GM19099 (cell line): Measurements from ENCODE around the gene LRRC8C.

Experiments
- POLR2A ChIP-seq: IDR thresholded peaks from 3 replicates; pipeline ENCODE4 v1.6.1; 2011; ENCODE audit warnings: low read depth; ENCODE audit not compliant: insufficient read length; ENCODE audit errors: extremely low read depth

Gene LRRC8C

DNA sequence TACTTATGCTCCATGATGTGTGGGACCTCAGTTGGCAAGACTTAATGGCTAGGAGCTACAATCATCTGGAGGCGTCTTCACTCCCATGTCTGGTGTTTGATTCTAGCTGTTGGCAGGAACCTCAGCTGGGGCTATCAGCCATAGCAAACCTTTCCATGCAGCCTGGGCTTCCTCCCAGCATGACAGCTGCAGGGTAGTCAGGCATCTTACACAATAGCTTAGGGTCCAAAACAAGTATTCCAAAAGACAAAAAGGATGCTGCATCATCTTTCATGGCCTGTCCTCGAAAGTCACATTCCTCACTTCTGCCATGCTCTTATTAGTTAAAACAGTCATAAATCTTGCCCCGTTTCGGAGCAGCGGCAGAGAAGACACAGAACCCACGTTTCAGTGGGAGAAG is 90.9 kb downstream of the LRRC8C start:
- no peak for TF ChIP-seq POLR2A

DNA sequence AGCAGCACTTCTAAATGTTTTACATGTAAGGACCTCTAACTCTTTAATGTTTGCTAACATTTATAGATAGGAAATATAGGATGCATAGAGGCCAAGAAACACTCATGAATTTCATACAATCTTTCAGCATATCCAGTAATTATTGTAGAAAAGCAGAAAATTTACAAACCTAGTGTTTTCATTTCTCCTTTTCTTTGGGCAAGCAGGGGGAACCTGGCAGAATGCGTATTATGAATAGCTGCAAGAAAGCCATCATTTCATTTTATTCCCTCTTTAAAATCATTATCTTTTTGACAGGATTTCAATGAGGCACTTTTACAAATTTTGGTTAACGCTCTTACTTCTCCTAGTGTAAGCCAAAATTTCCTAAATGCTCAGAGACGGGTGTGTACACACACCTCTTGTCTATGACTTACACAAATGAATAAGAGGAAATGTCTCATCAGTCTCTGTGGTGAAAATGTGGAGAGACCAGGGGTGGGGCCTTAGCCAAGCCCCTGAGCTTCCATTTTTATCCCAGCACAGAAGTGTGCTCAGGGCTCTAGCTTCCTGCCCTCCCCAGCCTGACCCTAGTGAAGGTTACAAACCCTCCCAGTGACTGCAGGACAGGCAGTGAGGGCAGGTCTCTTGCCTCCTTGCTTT is 91.6 kb downstream of the LRRC8C start:
- TF ChIP-seq POLR2A: no peak

DNA sequence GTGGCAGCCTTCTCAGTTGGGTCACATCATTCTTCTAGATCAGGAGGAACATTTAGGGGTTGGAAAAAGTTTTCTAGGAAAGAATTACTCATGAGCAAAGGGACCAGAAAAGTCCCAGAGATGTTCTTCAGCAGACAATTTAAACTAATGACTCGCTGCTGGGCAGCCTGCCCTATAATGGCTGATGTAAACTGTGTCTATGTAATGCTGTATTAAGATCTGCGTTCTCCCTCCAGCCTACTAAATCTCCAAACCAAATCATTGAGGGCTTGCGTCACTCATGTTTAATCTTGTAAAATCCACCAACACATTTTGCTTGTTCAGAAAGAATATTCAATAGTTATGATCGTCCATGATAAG is 92.1 kb downstream of the LRRC8C start:
- TF ChIP-seq POLR2A: no peak

DNA sequence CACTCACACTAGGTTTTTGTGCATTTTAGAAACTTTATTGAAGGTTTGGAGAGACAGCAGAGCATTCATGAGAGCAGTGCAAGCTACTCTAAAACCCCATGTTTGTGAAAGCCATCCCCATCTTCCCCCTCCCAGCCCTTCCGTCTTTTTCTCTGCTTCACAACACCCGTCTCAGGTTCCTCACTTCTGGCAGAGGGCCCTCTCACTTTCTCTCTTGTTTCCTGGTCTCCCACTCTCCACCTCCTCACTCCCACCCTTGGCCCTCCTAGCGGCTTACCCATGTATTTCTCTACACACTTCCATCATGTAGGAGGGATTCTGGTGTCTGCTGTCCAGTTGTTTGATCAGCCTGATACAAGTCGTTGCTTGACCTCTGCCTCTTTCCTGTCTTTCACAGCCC is 92.7 kb downstream of the LRRC8C start:
- no peak for TF ChIP-seq POLR2A

DNA sequence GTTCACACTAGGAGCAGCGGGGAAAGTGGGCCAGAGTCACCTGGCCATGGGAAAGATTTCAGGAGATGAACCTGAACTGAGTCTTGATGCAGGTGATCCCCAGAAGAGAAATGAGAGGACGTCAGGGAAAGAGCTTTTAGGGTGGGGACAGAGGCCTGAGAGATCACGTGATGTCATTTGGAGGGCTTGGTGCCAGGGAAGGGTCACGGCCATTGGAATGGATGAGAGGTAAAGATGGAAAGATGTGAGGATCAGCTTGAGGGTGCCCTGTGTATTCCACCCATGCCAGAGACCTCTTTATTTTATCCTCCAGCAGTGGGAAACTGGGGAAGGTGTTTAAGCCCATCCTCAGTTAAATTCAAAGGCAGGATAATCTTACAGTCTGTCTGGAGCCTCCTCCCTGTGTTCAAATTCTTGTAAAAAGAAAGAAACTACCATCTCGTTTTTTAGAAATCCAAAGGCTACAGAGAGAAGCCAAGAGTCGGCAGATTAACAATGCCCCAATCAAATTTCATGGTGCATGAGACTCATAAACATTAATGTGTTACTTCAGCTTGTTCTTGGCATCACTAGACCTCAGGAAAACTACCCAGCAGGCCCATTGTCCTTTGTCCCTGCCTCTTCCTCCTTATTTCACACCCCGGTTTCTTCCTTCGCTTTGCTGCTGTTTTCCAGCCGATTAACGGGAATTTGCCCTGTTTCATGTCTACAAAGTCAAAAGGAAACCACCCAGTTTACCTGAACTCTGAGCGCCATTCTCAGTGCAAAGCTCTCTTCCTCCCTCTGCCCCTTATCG is 94.8 kb downstream of the LRRC8C start:
- TF ChIP-seq POLR2A: no peak

DNA sequence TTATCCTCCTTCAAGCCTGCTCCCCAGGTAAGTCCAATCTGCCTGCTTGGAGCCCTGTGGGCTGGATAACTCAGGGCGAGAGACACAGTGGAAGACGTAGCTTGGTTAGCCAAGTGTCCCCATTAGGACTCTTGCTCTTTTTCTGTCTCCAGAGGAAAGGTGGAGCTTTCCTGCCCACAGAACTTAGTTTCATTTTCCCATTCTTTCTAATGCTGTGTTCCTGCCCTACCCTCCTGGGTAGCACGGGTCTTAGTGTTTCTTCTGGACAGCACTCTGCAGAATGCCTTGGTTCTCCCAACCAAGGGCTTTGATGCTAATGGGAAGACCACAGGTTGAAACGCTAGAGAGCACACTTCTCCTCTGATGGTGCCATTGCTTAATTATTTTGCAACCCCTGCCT is 95.5 kb downstream of the LRRC8C start:
- TF ChIP-seq POLR2A: no peak

DNA sequence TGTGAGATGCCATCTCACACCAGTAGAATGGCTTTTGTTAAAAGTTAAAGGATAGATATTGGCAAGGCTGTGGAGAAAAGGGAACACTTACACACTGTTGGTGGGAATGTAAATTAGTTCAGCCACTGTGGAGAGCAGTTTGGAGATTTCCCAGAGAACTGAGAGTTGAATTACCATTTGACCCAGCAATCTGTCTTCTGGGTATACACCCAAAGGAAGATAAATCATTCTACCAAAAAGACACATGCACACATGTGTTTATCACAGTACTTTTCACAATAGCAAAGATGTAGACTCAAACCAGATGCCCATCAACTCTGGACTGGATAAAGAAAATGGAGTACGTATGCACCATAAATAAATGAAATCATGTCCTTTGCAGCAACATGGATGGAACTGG is 99.3 kb downstream of the LRRC8C start:
- TF ChIP-seq POLR2A: no peak

DNA sequence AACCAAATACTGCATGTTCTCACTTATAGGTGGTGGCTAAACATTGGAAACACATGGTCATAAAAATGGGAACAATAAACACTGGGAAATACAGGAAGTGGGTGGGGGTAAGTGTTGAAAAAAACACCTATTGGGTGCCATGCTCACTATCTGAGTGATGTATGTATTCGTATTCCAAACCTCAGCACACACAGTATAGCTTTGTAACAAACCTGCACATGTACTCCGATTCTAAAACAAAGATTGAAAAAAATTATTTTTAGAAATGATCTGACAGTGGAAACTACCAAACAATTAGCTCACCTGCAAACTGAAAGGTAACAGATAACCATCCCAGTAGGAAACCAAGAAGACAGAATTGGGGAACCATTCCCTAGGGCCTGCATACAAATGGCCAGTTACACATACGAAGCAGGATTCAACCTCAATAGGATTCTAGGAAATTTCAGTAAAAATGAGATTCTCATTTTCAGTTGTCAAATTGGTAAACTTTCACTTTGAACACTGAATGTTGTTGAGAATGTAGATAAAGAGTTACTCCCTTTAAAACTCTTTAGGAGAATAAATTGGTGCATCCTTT is 99.8 kb downstream of the LRRC8C start:
- TF ChIP-seq POLR2A: no peak

DNA sequence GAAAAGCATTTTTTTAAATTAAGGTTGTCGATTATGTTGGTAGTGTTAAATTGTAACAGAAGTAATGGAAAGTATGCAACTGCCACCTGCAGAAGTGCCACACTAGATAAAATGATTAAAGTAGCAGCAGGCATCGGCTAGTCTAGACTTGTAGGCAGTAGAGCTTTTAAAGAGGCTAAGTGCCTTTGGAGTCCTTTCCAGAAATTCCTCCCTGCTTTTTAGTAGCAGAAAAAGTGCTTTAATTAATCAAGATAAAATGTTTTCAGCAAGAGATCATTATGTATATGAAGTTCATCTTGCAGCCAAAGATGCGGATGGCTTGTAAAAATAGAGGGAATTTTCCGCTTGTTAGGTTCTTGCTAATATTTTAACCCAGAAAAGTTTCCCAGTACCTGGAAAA is 100.8 kb downstream of the LRRC8C start:
- no peak for TF ChIP-seq POLR2A

DNA sequence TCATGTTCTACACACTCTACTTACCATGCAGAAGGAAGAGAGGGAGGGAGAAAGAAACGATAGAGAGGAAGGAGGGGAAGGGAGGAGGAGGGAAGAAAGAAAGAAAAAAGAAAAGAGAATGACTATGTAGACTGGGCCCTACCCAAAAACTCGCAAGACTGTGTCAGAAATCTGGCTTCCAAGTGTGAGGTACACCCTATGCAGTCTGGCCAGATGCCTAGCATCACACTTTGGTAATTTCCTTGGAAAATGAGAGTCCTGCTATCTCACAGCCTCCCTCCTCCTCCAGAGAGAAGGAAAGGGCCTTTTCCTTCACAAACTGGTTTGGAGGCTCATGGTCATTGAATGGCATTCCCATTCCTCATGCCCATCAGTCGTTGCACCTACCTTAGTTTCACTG is 101.5 kb downstream of the LRRC8C start:
- no peak for TF ChIP-seq POLR2A

DNA sequence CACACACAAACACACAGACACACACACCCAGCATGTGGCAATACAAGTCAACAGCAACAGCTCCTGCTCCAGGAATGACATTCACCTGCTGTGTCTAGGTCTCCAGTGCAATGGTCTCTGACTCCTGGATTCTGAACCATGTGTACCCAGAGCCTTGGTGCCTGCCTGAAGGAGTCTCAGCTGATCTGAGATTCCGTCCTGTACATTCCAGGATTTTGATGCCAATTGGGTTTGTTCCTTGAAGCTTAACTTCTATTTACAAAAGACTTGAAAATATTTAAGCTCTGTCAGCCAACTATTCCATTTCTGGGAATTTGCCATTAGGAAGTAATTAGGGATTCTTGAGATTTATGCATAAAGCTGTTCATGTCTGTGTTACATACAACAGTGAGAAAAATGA is 102.6 kb downstream of the LRRC8C start:
- no peak for TF ChIP-seq POLR2A

DNA sequence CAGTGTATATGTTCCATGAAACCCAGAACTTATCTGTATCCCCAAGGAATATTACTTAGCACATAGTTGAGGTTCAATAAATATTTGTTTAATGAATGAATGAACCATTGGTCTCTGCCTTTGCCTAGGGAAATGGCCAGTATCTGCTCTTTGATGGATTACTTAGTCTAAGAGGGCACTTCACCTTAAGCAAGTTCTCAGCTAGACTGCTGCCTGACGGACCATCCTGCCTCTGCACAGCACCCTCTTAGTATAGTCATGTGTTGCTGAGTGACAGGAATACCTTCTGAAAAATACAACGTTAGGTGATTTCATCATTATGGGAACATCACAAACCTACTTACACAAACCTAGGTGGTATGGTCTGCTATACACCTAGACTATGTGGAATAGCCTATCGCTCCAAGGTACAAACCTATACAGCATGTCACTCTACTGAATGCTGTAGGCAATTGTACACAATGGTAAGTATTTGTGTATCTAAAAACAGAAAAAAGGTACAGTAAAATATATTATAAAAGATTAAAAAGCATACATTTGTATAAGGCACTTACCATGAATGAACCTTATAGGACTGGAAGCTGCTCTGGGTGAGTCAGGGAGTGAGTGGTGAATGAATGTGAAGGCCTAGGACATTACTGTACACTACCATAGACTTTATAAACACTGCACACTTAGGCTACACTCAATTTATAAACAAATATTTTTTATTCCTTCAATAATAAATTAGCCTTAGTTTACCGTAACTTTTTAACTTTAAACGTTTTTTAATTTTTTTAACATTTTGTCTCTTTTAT is 104.2 kb downstream of the LRRC8C start:
- no peak for TF ChIP-seq POLR2A

DNA sequence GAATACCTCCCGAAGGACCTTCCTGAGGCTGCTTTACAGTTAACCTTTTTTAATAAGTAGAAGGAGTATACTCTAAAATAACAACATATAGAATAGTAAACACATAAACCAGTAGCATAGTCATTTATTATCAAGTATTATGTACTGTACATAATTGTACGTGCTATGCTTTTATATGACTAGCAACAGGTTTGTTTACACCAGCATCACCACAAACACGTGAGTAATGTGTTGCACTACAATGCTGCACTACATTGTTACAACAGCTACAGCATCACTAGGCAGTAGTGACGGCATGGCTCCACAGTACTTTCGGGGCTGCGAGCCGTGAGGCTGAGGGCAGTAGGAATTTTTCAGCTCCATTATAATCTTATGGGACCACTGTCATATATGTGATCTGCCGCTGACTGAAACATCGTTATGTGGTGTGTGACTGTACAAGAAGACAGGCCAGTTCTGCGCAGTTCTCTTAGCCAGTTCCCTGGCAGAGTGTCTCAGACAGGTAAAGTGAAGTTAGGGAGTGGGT is 105.1 kb downstream of the LRRC8C start:
- no peak for TF ChIP-seq POLR2A

DNA sequence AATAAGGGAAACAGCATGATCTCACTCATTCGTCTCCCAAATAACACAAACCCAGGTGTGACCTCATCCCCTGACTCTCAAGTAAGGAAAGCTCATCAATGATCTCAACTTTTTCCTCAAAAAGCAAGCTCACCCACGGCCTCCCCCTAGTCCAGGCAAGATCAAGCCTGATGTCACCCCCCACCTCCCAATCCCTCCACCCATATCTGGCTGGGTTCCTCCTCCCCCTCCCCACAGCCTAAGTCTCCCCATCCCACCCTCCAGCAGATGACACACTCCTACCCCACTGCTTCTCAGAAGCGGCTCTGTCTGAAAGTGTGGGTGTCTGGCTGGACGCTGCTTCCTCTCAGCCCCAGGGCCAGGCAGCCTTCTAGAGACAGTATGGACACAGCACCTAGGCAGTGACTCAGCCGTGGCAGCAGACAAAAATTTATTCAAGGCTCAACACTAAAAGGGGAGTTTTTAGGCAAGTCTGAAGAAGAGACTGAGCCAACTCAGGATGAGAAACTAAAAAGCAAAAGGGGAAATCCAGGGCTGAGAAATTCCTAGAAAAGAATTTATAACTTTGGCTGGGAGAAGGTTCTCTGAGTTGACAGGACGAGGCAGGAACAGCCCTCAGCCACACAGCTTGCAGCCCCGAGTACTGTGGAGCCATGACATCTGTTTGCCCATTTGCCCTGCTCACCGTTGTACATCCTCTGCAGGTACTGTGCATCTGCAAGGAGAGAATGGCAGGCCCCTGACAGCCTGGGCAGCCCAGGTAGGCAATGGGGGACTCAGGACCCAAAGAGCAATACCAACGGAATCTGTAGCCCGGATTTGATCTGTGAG is 106.3 kb downstream of the LRRC8C start:
- TF ChIP-seq POLR2A: no peak
